ENCODE measurements around the gene MRPL21.

DNA sequence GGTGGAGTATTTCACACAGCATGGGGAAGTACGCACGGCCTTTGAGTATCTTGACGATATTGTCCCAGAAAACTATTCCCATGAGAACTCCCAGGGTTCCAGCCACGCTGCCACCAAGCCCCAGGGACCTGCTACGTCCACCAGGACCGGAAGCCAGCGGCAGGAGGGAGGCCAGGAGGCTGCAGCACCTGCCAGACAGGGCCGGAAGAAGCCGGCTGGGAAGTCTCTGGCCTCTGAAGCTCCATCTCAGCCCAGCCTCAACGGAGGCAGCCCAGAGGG is 32.7 kb upstream of the MRPL21 start:
- TF ChIP-seq, protein P1, sequence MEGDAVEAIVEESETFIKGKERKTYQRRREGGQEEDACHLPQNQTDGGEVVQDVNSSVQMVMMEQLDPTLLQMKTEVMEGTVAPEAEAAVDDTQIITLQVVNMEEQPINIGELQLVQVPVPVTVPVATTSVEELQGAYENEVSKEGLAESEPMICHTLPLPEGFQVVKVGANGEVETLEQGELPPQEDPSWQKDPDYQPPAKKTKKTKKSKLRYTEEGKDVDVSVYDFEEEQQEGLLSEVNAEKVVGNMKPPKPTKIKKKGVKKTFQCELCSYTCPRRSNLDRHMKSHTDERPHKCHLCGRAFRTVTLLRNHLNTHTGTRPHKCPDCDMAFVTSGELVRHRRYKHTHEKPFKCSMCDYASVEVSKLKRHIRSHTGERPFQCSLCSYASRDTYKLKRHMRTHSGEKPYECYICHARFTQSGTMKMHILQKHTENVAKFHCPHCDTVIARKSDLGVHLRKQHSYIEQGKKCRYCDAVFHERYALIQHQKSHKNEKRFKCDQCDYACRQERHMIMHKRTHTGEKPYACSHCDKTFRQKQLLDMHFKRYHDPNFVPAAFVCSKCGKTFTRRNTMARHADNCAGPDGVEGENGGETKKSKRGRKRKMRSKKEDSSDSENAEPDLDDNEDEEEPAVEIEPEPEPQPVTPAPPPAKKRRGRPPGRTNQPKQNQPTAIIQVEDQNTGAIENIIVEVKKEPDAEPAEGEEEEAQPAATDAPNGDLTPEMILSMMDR (IDR thresholded peaks at IDR 0.05), result no peak
- no peak for TF ChIP-seq POLR2AphosphoS5 (IDR thresholded peaks at IDR 0.05; ENCODE audit: insufficient read depth in 1 of 2, low read depth in 1 of 2)
- no peak for TF ChIP-seq POLR2A (IDR thresholded peaks at IDR 0.05)

Data from vagina (tissue), 2 donors.